NB4 (cell line): ENCODE measurements around the gene ANKRD13B.

ENCODE experiments used
- CTCF ChIP-seq: IDR thresholded peaks from one replicate; pipeline ENCODE4 v1.5.1; 2012; ENCODE audit warnings: low read depth, low read length
- POLR2A ChIP-seq: IDR thresholded peaks from 2 replicates; pipeline ENCODE4 v1.6.1; 2011; ENCODE audit warnings: mild to moderate bottlenecking; ENCODE audit not compliant: insufficient read length; ENCODE audit errors: extremely low read depth

GRCh38 chr17:29618272-29619065, 25.5 kb downstream of the ANKRD13B start:
- TF ChIP-seq CTCF (no peak), POLR2A (no peak)
